A673 (cell line): Measurements from ENCODE around the gene SHISA7. TPM values are rescaled to one million over a fixed set of nuclear protein-coding genes. Genes with fewer than 3 reads are reported as not detected.

Experiments
- BruUV-seq: library from RNA; stranded (reverse); fragments of 400-500 nt; replicated peaks from 2 replicates; lab custom pipeline; 2021; lab: Mats Ljungman, UMichigan
- CTCF ChIA-PET: fragments of 300-600 bp; sonication (Branson Sonifier 250); formaldehyde crosslinking; loops from one replicate; lab custom pipeline; 2022; ENCODE audit warnings: antibody characterized with exemption; lab: Charles Lee
- POLR2A ChIA-PET: fragments of 300-600 bp; sonication (Branson Sonifier 250); formaldehyde crosslinking; loops from one replicate; lab custom pipeline; 2022; ENCODE audit warnings: antibody characterized with exemption; ENCODE audit not compliant: low non-redundant PET; lab: Charles Lee
- DNase-seq: peaks from one replicate; pipeline ENCODE4 v3.0.0-alpha.2; 2015; ENCODE audit warnings: low spot score
- H3K27ac ChIP-seq: fragments of 200-600 bp; sonication (generic); 2 replicates; pipeline ENCODE4 v1.5.1; 2016; ENCODE audit warnings: mixed run types, low read depth, mild to moderate bottlenecking, mixed read lengths, antibody characterized with exemption, low read length; ENCODE audit not compliant: poor library complexity, severe bottlenecking
- H3K27me3 ChIP-seq: fragments of 200-600 bp; sonication (generic); replicated peaks from 2 replicates; pipeline ENCODE4 v1.6.1; 2017; ENCODE audit warnings: mixed run types, low read depth, mild to moderate bottlenecking, mixed read lengths, antibody characterized with exemption, low read length; ENCODE audit not compliant: insufficient read depth, poor library complexity
- H3K36me3 ChIP-seq: fragments of 200-600 bp; sonication (generic); 2 replicates; pipeline ENCODE4 v1.6.1; 2016; ENCODE audit warnings: mixed run types, mild to moderate bottlenecking, mixed read lengths, antibody characterized with exemption, low read length; ENCODE audit not compliant: insufficient read depth, poor library complexity, severe bottlenecking
- H3K4me1 ChIP-seq: fragments of 200-600 bp; sonication (generic); 2 replicates; pipeline ENCODE4 v1.6.1; 2017; ENCODE audit warnings: mixed run types, mild to moderate bottlenecking, mixed read lengths, antibody characterized with exemption, low read length; ENCODE audit not compliant: insufficient read depth, poor library complexity, severe bottlenecking
- H3K4me3 ChIP-seq: fragments of 200-600 bp; sonication (generic); 2 replicates; pipeline ENCODE4 v1.5.1; 2016; ENCODE audit warnings: low read depth, mixed run types, mild to moderate bottlenecking, mixed read lengths, low read length; ENCODE audit not compliant: poor library complexity, severe bottlenecking
- H3K9me3 ChIP-seq: fragments of 200-600 bp; sonication (generic); 2 replicates; pipeline ENCODE4 v1.6.1; 2016; ENCODE audit warnings: mixed run types, low read depth, mild to moderate bottlenecking, mixed read lengths, antibody characterized with exemption, low read length; ENCODE audit not compliant: poor library complexity, severe bottlenecking
- CTCF ChIP-seq: fragments of 300-800, 200-600 bp; sonication (generic); conservative IDR thresholded peaks from 2 replicates; pipeline ENCODE4 v1.5.1; 2017; ENCODE audit warnings: low read depth, mild to moderate bottlenecking, antibody characterized with exemption, low read length, moderate library complexity, mixed read lengths
- EZH2 ChIP-seq: fragments of 200-600 bp; sonication (generic); IDR thresholded peaks from 2 replicates; pipeline ENCODE4 v1.6.1; 2017; ENCODE audit warnings: borderline replicate concordance, low read depth, mild to moderate bottlenecking, mixed read lengths, antibody characterized with exemption, low read length; ENCODE audit not compliant: poor library complexity, severe bottlenecking
- intact Hi-C: fragments of 100-400 bp; cut with micrococcal nuclease; formaldehyde crosslinking; loops from one replicate; pipeline ENCODE4 v1.10.0; 2022; ENCODE audit not compliant: unreplicated experiment
- total RNA-seq: library from RNA; stranded (reverse); gene quantifications from 2 replicates; pipeline ENCODE4 v1.2.3, GENCODE V29; 2021

SHISA7 gene
- total RNA-seq, 1 experiment from 2014 or later, result 0.21 TPM

DNA sequence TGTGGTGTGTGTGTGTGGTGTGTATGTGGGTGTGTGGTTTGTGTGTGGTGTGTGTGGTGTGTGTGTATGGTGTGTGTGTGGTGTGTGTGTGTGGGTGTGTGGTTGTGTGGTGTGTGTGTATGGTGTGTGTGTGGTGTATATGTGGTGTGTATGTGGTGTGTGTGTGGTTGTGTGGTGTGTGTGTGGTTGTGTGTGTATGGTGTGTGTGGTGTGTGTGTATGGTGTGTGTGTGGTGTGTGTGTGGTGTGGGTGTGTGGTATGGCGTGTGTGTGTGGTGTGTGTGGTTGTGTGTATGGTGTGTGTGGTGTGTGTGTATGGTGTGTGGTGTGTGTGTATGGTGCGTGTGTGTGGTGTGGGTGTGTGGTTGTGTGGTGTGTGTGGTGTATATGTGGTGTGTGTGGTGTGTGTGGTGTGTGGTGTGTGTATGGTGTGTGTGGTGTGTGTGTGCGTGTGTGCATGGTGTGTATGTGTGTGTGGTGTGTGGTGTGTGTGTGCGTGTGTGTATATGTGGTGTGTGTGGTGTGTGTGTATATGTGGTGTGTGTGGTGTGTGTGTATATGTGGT is 8.7 kb downstream of the SHISA7 start:
- TF ChIP-seq CTCF (no peak), EZH2 (no peak)
- ChIA-PET POLR2A (no interaction called here), CTCF (no interaction called here)
- intact Hi-C loops, result no loop called here
- no peak overlapping the region for H3K4me3 ChIP-seq
- no TSS peak for BruUV-seq
- H3K4me1 ChIP-seq, result no peaks in the 10 kb centered on the region
- H3K27me3 ChIP-seq, result no peaks in the 10 kb centered on the region
- DNase-seq, result no peak
- H3K9me3 ChIP-seq, result no peaks in the 10 kb centered on the region
- no peak overlapping the region for H3K27ac ChIP-seq
- no peaks in the 10 kb centered on the region for H3K36me3 ChIP-seq

- H3K4me3 ChIP-seq, result no peak overlapping the region
- ChIA-PET POLR2A (no interaction called here), CTCF (no interaction called here)
- no peaks in the 10 kb centered on the region for H3K36me3 ChIP-seq
- H3K27ac ChIP-seq, result no peak overlapping the region
- no peaks in the 10 kb centered on the region for H3K9me3 ChIP-seq
- no peak for TF ChIP-seq EZH2
- no peak for TF ChIP-seq CTCF
- no peaks in the 10 kb centered on the region for H3K27me3 ChIP-seq
- no TSS peak for BruUV-seq
- H3K4me1 ChIP-seq, result no peaks in the 10 kb centered on the region
- no peak for DNase-seq
- intact Hi-C loops, result no loop called here
Measured at GRCh38 chr19:55433292-55433691, 9.8 kb downstream of the SHISA7 start.

- Histone ChIP-seq H3K9me3 (no peaks in the 10 kb centered on the region), H3K27me3 (no peaks in the 10 kb centered on the region), H3K36me3 (no peaks in the 10 kb centered on the region), H3K4me3 (no peak overlapping the region), H3K4me1 (no peaks in the 10 kb centered on the region), H3K27ac (no peak overlapping the region)
- no peak for DNase-seq
- intact Hi-C loops, result no loop called here
- no TSS peak for BruUV-seq
- POLR2A ChIA-PET, result no interaction called here
- TF ChIP-seq CTCF, result no peak
- no peak for TF ChIP-seq EZH2
- CTCF ChIA-PET, result no interaction called here
Measured at GRCh38 chr19:55432241-55432959, 10.7 kb downstream of the SHISA7 start.
